ENCODE measurements around the gene KRT24.

DNA sequence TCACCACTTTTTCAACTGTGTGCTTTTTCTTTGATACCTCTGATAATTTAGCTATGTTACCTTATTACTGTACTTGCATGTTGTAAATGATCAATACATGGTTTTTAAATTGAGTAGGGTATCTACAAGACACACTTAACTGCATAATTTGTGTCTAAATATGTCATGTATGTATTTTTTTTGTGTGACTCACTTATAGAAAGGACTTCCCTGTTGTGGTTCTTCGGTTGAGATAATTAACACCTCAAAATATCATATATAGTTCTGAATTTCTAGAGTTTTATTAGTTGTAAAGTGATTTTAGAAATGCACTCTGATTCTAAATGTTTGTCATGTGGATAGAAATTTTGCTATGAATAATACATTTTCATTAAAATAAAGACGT lies 24.0 kb downstream of the KRT24 start:
- TF ChIP-seq, protein P1, sequence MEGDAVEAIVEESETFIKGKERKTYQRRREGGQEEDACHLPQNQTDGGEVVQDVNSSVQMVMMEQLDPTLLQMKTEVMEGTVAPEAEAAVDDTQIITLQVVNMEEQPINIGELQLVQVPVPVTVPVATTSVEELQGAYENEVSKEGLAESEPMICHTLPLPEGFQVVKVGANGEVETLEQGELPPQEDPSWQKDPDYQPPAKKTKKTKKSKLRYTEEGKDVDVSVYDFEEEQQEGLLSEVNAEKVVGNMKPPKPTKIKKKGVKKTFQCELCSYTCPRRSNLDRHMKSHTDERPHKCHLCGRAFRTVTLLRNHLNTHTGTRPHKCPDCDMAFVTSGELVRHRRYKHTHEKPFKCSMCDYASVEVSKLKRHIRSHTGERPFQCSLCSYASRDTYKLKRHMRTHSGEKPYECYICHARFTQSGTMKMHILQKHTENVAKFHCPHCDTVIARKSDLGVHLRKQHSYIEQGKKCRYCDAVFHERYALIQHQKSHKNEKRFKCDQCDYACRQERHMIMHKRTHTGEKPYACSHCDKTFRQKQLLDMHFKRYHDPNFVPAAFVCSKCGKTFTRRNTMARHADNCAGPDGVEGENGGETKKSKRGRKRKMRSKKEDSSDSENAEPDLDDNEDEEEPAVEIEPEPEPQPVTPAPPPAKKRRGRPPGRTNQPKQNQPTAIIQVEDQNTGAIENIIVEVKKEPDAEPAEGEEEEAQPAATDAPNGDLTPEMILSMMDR (IDR thresholded peaks at IDR 0.05; ENCODE audit: low read depth, low read length): no peak
- no peak for TF ChIP-seq EZH2phosphoT487 (IDR thresholded peaks at IDR 0.05; ENCODE audit: low read depth)
